ENCODE measurements around the gene POLR3H.
"Not testable (repeated sequence)": the region's sequence is repeated elsewhere in the genome, so short reads cannot be mapped to it uniquely, and the experiment has no call there.

POLR3H gene

DNA sequence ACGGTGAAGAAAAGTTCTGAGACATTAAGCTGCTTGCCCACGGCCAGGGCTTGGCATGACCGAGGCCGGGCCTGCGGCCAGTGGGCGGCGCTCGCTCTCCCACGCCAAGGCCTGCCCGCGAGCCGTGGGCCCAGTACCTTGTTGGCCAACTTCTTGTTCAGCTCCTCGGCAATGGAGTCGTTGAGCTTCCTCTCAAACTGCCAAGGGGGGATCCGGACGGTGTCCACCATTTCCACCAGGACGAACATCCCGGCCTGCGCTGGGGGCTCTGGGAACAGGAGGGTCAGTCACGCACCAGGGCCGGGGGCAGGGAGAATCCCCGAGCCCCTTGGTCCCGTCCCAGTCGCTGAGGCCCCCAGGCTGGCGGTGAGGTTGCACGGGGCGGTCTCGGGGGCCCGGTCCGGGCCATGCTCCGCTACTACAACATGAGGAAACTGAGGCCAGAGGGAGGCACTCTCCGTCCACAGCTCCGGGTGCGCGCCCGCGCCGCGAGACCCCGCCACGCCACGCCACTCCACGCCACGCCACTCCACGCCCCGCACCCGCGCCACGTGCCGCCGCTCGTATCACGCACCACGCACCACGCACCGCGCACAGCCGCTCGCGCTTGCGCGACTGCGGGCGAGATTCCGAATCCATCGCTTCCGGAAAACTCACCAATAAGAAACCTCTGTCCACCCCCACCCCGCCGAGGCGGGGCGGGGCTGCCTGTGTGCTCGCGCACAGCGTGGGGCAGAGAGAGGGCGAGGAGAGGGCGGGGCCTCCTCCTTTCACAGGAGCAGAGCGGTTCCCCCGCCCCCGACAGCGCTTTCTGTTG is at the start of gene POLR3H:
Gene POLR3H (minus strand): TSS at position 617 of the 817 bp plus-strand sequence. CDS start 369 bp downstream, at position 248.
- peak within 1 kb of the TSS; percentile 36 for H3K27ac ChIP-seq
- DNase-seq (ENCODE audit: low read depth, low spot score): peak; percentile 71

- H3K27ac ChIP-seq; DNase-seq (ENCODE audit: low read depth, low spot score): not testable (repeated sequence)
Observed at GRCh38 chr22:41593336-41593960, 49.2 kb upstream of the POLR3H start.

- DNase-seq (ENCODE audit: low read depth, low spot score): peak; percentile 90
- peak within 1 kb of the TSS; percentile 56 for H3K27ac ChIP-seq
Observed at GRCh38 chr22:41589391-41590241, 45.3 kb upstream of the POLR3H start, which contains the start of gene PMM1. PMM1 (minus strand) TSS chr22:41589840; CDS start chr22:41589805, 35 bp downstream.

DNA sequence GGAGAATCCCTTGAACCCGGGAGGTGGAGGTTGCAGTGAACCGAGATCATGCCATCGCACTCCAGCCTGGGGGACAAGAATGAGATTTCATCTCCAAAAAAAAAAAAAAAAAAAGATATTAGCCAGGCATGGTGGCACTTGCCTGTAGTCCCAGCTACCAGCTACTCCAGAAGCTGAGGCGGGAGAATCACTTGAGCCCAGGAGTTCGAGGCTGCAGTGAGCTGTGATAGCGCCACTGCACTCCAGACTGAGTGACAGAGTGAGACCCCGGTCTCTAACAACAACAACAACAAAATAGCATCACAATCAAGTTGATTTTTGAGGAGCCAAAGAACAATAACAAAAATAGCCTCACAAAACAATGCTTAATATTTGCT is 43.1 kb upstream of the POLR3H start:
- DNase-seq (ENCODE audit: low read depth, low spot score): no peak
- no peak overlapping the region for H3K27ac ChIP-seq

- no peak for DNase-seq (ENCODE audit: low read depth, low spot score)
- H3K27ac ChIP-seq: no peak overlapping the region
Observed at GRCh38 chr22:41585898-41586297, 41.6 kb upstream of the POLR3H start.

- no peak for DNase-seq (ENCODE audit: low read depth, low spot score)
- H3K27ac ChIP-seq: no peak overlapping the region
Observed at GRCh38 chr22:41584881-41585280, 40.6 kb upstream of the POLR3H start.

GRCh38 chr22:41582694-41583093 is 38.4 kb upstream of the POLR3H start:
- no peak overlapping the region for H3K27ac ChIP-seq
- no peak for DNase-seq (ENCODE audit: low read depth, low spot score)

GRCh38 chr22:41579997-41580355 is 35.7 kb upstream of the POLR3H start:
- no peak overlapping the region for H3K27ac ChIP-seq
- no peak for DNase-seq (ENCODE audit: low read depth, low spot score)

- H3K27ac ChIP-seq: no peak overlapping the region
- DNase-seq (ENCODE audit: low read depth, low spot score): no peak
Observed at GRCh38 chr22:41579297-41579996, 35.2 kb upstream of the POLR3H start.

DNA sequence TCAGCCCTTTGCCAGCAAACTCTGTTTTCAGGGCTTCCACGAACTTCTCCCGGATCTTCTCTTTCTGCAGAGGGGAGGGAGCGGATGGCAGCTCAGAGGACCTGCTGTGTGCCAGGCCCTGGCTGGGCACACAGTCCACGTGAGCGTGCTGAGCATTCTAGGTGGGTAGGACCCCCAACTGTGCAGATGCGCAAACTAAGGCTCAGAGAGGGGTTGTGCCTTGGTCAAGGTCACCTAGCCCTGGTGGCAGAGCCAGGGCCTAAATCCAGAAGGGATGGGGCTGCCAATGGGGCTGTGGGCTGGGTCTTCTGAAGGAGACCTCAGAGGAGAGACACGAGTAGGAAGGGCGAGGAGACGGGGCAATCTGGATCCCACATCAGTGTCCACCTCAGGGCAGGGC is 34.5 kb upstream of the POLR3H start:
- no peak for DNase-seq (ENCODE audit: low read depth, low spot score)

DNA sequence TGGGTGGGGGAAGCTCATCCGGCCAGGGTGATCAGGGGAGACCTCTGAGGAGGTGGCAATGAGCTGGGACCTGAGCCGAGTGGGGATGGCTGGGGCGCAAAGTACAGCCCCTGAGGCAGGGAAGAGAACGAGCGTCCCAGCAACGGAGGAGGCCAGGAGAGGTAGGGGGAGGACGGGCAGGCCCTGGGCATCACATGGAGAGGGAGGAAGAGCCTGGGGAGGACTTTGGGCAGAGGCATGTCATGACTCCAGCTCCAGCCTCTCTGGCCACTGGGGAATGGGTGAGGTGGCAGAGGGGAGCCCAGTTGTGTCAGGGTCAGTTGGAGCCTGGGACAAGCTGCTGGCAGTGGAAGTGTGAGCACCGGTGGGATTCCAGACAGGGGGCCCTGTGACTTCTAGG is 33.8 kb upstream of the POLR3H start:
- DNase-seq (ENCODE audit: low read depth, low spot score): no peak
- no peak overlapping the region for H3K27ac ChIP-seq

More for the DNA sequence above, 34.5 kb upstream of the POLR3H start:
- H3K27ac ChIP-seq: no peak overlapping the region

DNA sequence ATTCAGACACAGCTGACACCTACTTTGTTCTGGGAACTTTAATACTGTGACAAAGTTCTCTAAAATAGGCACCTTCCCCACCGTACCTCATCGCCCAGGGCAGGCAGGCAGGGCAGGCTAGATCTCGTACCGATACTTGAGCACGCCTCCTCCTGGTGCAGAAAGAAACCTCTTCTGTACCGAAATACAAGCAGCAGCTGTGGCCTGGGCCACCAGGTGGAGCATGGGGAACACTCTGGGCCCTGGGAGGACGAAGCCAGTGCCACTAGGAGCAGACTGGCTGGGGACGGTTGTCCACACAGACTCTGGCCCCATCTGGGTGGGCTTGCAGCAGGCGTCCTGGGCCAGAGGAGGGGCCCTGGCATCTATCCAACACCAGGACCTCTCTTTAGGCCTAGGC is 32.6 kb upstream of the POLR3H start:
- no peak overlapping the region for H3K27ac ChIP-seq
- DNase-seq (ENCODE audit: low read depth, low spot score): no peak

DNA sequence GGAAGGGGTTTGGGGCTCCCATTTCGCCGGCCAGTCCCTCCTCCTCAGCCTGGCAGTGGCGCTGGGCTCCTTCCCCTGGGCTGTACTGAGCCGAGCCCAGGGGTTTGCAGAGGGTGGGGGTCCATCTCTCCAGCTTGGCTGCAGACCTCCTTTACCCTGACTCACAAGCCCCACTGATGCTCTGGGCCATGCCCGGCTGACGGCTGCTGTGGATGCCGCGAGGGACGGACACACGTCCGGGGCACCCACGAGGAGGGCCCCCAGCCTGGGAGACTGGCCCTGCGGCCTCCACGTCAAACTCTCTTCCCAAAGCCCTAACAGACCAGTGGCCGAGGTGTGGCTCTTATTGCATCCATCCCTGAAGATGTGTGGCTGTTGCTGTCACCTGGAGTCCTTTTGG is 31.3 kb upstream of the POLR3H start:
- no peak overlapping the region for H3K27ac ChIP-seq
- DNase-seq (ENCODE audit: low read depth, low spot score): no peak

DNA sequence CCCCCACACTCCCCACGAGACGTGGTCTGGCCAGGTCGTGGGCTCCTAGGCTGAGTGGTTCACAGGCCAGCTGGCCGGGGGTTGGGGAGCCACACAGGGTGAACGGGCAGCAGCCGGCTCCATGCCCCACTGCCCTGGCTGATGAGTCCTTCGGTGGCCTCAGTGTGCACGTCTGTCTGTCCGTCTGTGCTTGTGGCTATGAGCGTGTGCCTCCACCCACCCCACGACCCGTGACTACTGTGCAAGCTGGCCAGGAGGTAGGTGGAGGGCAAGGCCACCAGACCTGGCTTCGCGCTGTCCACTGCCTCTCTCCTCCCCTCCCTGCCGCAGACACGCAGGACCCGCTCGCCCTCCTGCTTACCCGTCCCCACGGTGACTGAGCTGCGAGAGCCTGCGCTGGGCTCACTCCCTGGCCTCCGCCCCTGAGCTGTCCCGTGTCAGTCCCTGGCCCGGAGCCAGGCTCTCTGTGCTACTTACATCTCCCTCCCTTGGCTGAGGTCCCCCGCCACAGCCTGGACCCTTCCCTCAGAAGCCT is 30.6 kb upstream of the POLR3H start:
- DNase-seq (ENCODE audit: low read depth, low spot score): no peak
- no peak overlapping the region for H3K27ac ChIP-seq

DNA sequence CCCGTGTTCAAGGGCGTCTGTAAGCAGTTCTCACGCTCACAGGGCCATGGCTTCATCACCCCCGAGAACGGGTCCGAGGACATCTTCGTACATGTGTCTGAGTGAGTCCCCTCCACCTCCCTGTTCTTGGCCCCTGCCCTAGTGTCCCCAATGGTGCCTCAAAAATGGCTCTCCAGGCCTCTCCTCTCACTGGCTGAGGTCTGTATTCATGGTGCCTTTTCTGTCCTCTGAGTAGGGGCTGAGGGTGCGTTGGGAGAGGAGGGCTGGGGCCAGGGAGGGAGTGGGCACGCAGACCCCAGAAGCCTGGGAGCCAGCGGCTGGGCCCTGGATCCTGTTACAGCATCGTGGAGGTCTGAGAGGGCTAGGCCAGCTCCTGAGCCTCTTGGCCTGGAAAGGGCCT is 29.4 kb upstream of the POLR3H start:
- H3K27ac ChIP-seq: no peak overlapping the region
- DNase-seq (ENCODE audit: low read depth, low spot score): no peak

GRCh38 chr22:41572305-41572704 is 28.0 kb upstream of the POLR3H start:
- H3K27ac ChIP-seq; DNase-seq (ENCODE audit: low read depth, low spot score): not testable (repeated sequence)

GRCh38 chr22:41571786-41572185 is 27.5 kb upstream of the POLR3H start:
- H3K27ac ChIP-seq: no peak overlapping the region
- DNase-seq (ENCODE audit: low read depth, low spot score): no peak

GRCh38 chr22:41570221-41570620 is 26.0 kb upstream of the POLR3H start:
- H3K27ac ChIP-seq: no peak overlapping the region
- DNase-seq (ENCODE audit: low read depth, low spot score): no peak

- H3K27ac ChIP-seq: no peak overlapping the region
- DNase-seq (ENCODE audit: low read depth, low spot score): no peak
Observed at GRCh38 chr22:41568811-41569210, 24.5 kb upstream of the POLR3H start.

DNA sequence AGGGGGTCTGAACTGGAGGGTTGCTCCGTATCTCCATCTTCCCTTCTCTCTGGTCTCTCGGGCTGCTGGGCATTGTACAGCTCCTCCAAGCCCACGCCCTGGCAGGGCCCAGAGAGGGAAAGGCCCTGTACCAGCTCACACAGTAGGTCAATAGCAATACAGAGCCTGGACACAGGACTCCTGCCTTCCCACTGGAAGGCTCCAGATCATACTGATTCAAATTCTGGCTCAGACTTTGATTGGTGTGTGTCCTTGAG is 23.2 kb upstream of the POLR3H start:
- no peak for DNase-seq (ENCODE audit: low read depth, low spot score)
- H3K27ac ChIP-seq: no peak overlapping the region
